IMR-90 (cell line): Measurements from ENCODE around the gene COG8. TPM values are rescaled to one million over a fixed set of nuclear protein-coding genes. Genes with fewer than 3 reads are reported as not detected.

Source experiments
- ATAC-seq: fragments of 200-7000 bp; cut with Tn5 transposase; 2 replicates; pipeline ENCODE4 v1.9.1; 2020; ENCODE audit warnings: low read depth, mild to moderate bottlenecking, moderate library complexity
- BruUV-seq: library from RNA; stranded (reverse); fragments of 400-500 nt; replicated peaks from 2 replicates; lab custom pipeline; 2021; lab: Mats Ljungman, UMichigan
- CTCF ChIA-PET: fragments of 300-600 bp; formaldehyde crosslinking; extraction: SDS; loops from one replicate; lab custom pipeline; 2021; ENCODE audit warnings: antibody characterized with exemption; lab: Yijun Ruan, JAX
- POLR2A ChIA-PET: fragments of 300-600 bp; sonication (Branson Sonifier 250); formaldehyde crosslinking; loops from one replicate; lab custom pipeline; 2022; ENCODE audit warnings: antibody characterized with exemption; ENCODE audit not compliant: unreplicated experiment; lab: Charles Lee
- DNase-seq: peaks from one replicate; pipeline ENCODE4 v3.0.0; 2013
- H2AFZ ChIP-seq: replicated peaks from 2 replicates; pipeline ENCODE3; 2013; ENCODE audit warnings: low read length, mild to moderate bottlenecking; ENCODE audit not compliant: poor library complexity
- H2AK5ac ChIP-seq: 2 replicates; pipeline ENCODE4 v1.6.1; 2013; ENCODE audit warnings: low read depth, low read length, inconsistent platforms
- H2AK9ac ChIP-seq: replicated peaks from 2 replicates; pipeline ENCODE3; 2013; ENCODE audit warnings: mild to moderate bottlenecking, low read depth, low read length, moderate library complexity; ENCODE audit not compliant: poor library complexity
- H2BK120ac ChIP-seq: 2 replicates; pipeline ENCODE4 v1.6.1; 2013; ENCODE audit warnings: low read depth, low read length, inconsistent platforms
- H2BK15ac ChIP-seq: 3 replicates; pipeline ENCODE4 v1.6.1; 2013; ENCODE audit warnings: low read depth, low read length, inconsistent platforms
- H2BK20ac ChIP-seq: 2 replicates; pipeline ENCODE4 v1.6.1; 2013; ENCODE audit warnings: low read depth, mild to moderate bottlenecking, inconsistent platforms, low read length, moderate library complexity
- H2BK5ac ChIP-seq: 2 replicates; pipeline ENCODE4 v1.6.1; 2013; ENCODE audit warnings: mild to moderate bottlenecking, low read depth, low read length, inconsistent platforms; ENCODE audit not compliant: poor library complexity, severe bottlenecking
- H3K14ac ChIP-seq: replicated peaks from 2 replicates; pipeline ENCODE4 v1.6.1; 2013; ENCODE audit warnings: low read depth, low read length, inconsistent platforms
- H3K18ac ChIP-seq: 2 replicates; pipeline ENCODE4 v1.6.1; 2013; ENCODE audit warnings: low read depth, low read length, control low read depth
- H3K23ac ChIP-seq: 2 replicates; pipeline ENCODE4 v1.6.1; 2013; ENCODE audit warnings: low read depth, low read length, inconsistent platforms
- H3K27ac ChIP-seq: 2 replicates; pipeline ENCODE4 v1.5.1; 2013; ENCODE audit warnings: mild to moderate bottlenecking, control low read depth, low read length; ENCODE audit not compliant: insufficient read depth
- H3K27me3 ChIP-seq: 2 replicates; pipeline ENCODE4 v1.6.1; 2013; ENCODE audit warnings: low read length; ENCODE audit not compliant: control insufficient read depth, insufficient read depth
- H3K36me3 ChIP-seq: 2 replicates; pipeline ENCODE4 v1.6.1; 2013; ENCODE audit warnings: low read length, mixed read lengths; ENCODE audit not compliant: control insufficient read depth, insufficient read depth
- H3K4ac ChIP-seq: 2 replicates; pipeline ENCODE4 v1.6.1; 2013; ENCODE audit warnings: low read depth, low read length, inconsistent platforms
- H3K4me1 ChIP-seq: 2 replicates; pipeline ENCODE4 v1.6.1; 2013; ENCODE audit warnings: low read length, mixed read lengths; ENCODE audit not compliant: control insufficient read depth, insufficient read depth
- H3K4me2 ChIP-seq: 2 replicates; pipeline ENCODE4 v1.6.1; 2013; ENCODE audit warnings: low read depth, mild to moderate bottlenecking, control low read depth, low read length, moderate library complexity
- H3K4me3 ChIP-seq: 2 replicates; pipeline ENCODE4 v1.5.1; 2013; ENCODE audit warnings: low read depth, mild to moderate bottlenecking, control low read depth, low read length, moderate library complexity; ENCODE audit not compliant: insufficient read depth
- H3K56ac ChIP-seq: 2 replicates; pipeline ENCODE4 v1.6.1; 2013; ENCODE audit warnings: low read length, inconsistent platforms; ENCODE audit not compliant: insufficient read depth; ENCODE audit errors: extremely low read depth
- H3K79me1 ChIP-seq, 2 experiments: 2 replicates each; pipeline ENCODE4 v1.6.1; 2013; ENCODE audit warnings: low read length in 2 of 2, inconsistent platforms in 1 of 2, low read depth in 1 of 2
- H3K9ac ChIP-seq: 2 replicates; pipeline ENCODE4 v1.6.1; 2013; ENCODE audit warnings: low read depth, low read length, control low read depth
- H3K9me1 ChIP-seq: 2 replicates; pipeline ENCODE4 v1.6.1; 2013; ENCODE audit warnings: low read length, inconsistent platforms; ENCODE audit not compliant: insufficient read depth
- H3K9me3 ChIP-seq: 2 replicates; pipeline ENCODE4 v1.6.1; 2013; ENCODE audit warnings: low read length; ENCODE audit not compliant: control insufficient read depth, insufficient read depth
- H4K20me1 ChIP-seq: 2 replicates; pipeline ENCODE4 v1.6.1; 2013; ENCODE audit warnings: low read length, inconsistent platforms; ENCODE audit not compliant: insufficient read depth
- H4K5ac ChIP-seq: 2 replicates; pipeline ENCODE4 v1.6.1; 2013; ENCODE audit warnings: mild to moderate bottlenecking, low read depth, low read length, control low read depth
- H4K8ac ChIP-seq, 2 experiments: 2 replicates each; pipeline ENCODE4 v1.6.1; 2013; ENCODE audit warnings: low read depth in 2 of 2, low read length in 2 of 2, control low read depth in 1 of 2, inconsistent platforms in 1 of 2
- H4K91ac ChIP-seq: 2 replicates; pipeline ENCODE4 v1.6.1; 2013; ENCODE audit warnings: low read depth, low read length, inconsistent platforms; ENCODE audit not compliant: insufficient read depth
- ELK1 ChIP-seq: fragments of 150-350 bp; IDR thresholded peaks from 2 replicates; pipeline ENCODE4 v1.6.1; 2016; ENCODE audit warnings: low read depth, mild to moderate bottlenecking, low read length, moderate library complexity, borderline replicate concordance
- MAFK ChIP-seq: IDR thresholded peaks from 2 replicates; pipeline ENCODE4 v1.6.1; 2012; ENCODE audit warnings: low read depth, low read length, improper control_type of control experiment
- MAZ ChIP-seq: IDR thresholded peaks from 2 replicates; pipeline ENCODE4 v1.6.1; 2012; ENCODE audit warnings: low read depth, mild to moderate bottlenecking, low read length, improper control_type of control experiment, moderate library complexity, borderline replicate concordance
- POLR2A ChIP-seq: IDR thresholded peaks from 2 replicates; pipeline ENCODE4 v1.6.1; 2012; ENCODE audit warnings: mild to moderate bottlenecking, low read depth, low read length
- RCOR1 ChIP-seq: IDR thresholded peaks from 2 replicates; pipeline ENCODE4 v1.6.1; 2012; ENCODE audit warnings: mild to moderate bottlenecking, low read length, improper control_type of control experiment; ENCODE audit not compliant: insufficient replicate concordance
- RFX5 ChIP-seq: IDR thresholded peaks from 2 replicates; pipeline ENCODE4 v1.8.0; 2012; ENCODE audit warnings: low read depth, mild to moderate bottlenecking, low read length, moderate library complexity
- SMC3 ChIP-seq: fragments of 150-350 bp; IDR thresholded peaks from 2 replicates; pipeline ENCODE4 v1.6.1; 2016; ENCODE audit warnings: low read depth, mild to moderate bottlenecking, antibody characterized with exemption, low read length, moderate library complexity
- USF2 ChIP-seq: fragments of 150-350 bp; IDR thresholded peaks from 2 replicates; pipeline ENCODE4 v1.6.1; 2017; ENCODE audit warnings: mild to moderate bottlenecking, antibody characterized with exemption, low read length, low read depth
- WGBS, 2 experiments: methylation state at CpG; one replicate each; pipeline versions ENCODE4 v1.1.5 to v1.1.7; 2013; ENCODE audit warnings: missing lambda C conversion rate in 2 of 2; ENCODE audit not compliant: insufficient read length in 1 of 2; ENCODE audit errors: extremely low coverage in 2 of 2; 5-methylcytosine and 5-hydroxymethylcytosine counted together
- dilution Hi-C: fragments of 300-500 bp; cut with HindIII; formaldehyde crosslinking; loops from one replicate; pipeline ENCODE4 v1.14.3; 2018; ENCODE audit warnings: low sequenced_read_pairs; ENCODE audit not compliant: unreplicated experiment
- in situ Hi-C: fragments of 300-500 bp; cut with MboI; formaldehyde crosslinking; loops from 3 replicates; pipeline ENCODE4 v1.14.3; 2019; ENCODE audit warnings: low sequenced_read_pairs, inconsistent platforms, mixed read lengths
- intact Hi-C: fragments of 100-400 bp; cut with micrococcal nuclease; formaldehyde crosslinking; loops from 2 replicates; pipeline ENCODE4 v1.10.0; 2022
- polyA plus RNA-seq, 3 experiments: library from polyadenylated mRNA; depleted of rRNA; stranded (reverse); fragments of >200 nt; gene quantifications; 2 replicates each; pipeline ENCODE4 v1.2.3, GENCODE V29; 2012; ENCODE audit warnings: low replicate concordance in 1 of 3
- total RNA-seq: library from RNA; depleted of rRNA; stranded (reverse); fragments of >200 nt; gene quantifications from 2 replicates; pipeline ENCODE4 v1.2.3, GENCODE V29; 2012

The COG8 gene
- total and polyA plus RNA-seq, 2 of the 4 experiments (the other 2 are of a cell fraction) = 23.4 to 26.2 TPM

- Histone ChIP-seq H3K9me1 (peaks cover 13% of the 10 kb centered on the region), H2AFZ (no peak overlapping the region), H3K4me2 (no peak overlapping the region), H4K5ac (no peak overlapping the region), H2AK5ac (no peak overlapping the region), H3K79me1 (peaks cover 39 to 86% of the 10 kb centered on the region in 2 experiments), H3K56ac (no peak overlapping the region), H3K9ac (no peak overlapping the region), H2BK20ac (no peak overlapping the region), H3K4ac (no peak overlapping the region), H2AK9ac (no peak overlapping the region), H3K14ac (no peak overlapping the region), H3K36me3 (peaks cover 73% of the 10 kb centered on the region), H3K23ac (no peak overlapping the region), H4K8ac (no peak overlapping the region), H3K4me1 (peaks cover 6% of the 10 kb centered on the region), H3K27ac (no peak overlapping the region), H2BK5ac (no peak overlapping the region), H3K9me3 (no peaks in the 10 kb centered on the region), H3K27me3 (no peaks in the 10 kb centered on the region), H3K4me3 (no peak overlapping the region), H2BK120ac (no peak overlapping the region), H4K91ac (no peak overlapping the region), H2BK15ac (no peak overlapping the region), H4K20me1 (peaks cover 64% of the 10 kb centered on the region), H3K18ac (no peak overlapping the region)
- TF ChIP-seq RCOR1 (no peak), SMC3 (no peak), MAZ (no peak), RFX5 (no peak), USF2 (no peak), POLR2A (no peak), MAFK (no peak), ELK1 (no peak)
- no TSS peak for BruUV-seq
- intact Hi-C loops (no loop called here), dilution Hi-C loops (no loop called here), in situ Hi-C loops (no loop called here)
- DNase-seq (no peak), ATAC-seq (no peak)
- CTCF ChIA-PET = interaction anchor here (0.5 kb wide), 1 partner anchor 167 kb away, joined by 3 read pairs; no protein-coding TSS in a partner anchor
- POLR2A ChIA-PET = no interaction called here
- WGBS, 2 experiments = 100% methylated on average over 2 of the region's 8 CpGs; no CpG with 5 or more reads in 1 of the 2 experiments
Observed at GRCh38 chr16:69324013-69324531, 15.3 kb downstream of the COG8 start.
